ENCODE results near the gene ICAM1. TPM values are rescaled to one million over a fixed set of nuclear protein-coding genes. Genes with fewer than 3 reads are reported as not detected.

The ICAM1 gene
- total RNA-seq, 1 donor from 2014 or later: 0.80 TPM

- Histone ChIP-seq H3K27me3 (no peaks in the 10 kb centered on the region), H3K9me3 (ENCODE audit: low read depth) (no peaks in the 10 kb centered on the region), H2AFZ (replicated peaks) (no peak overlapping the region), H3K9ac (no peak overlapping the region), H3F3A (ENCODE audit: low read depth) (peaks cover 2% of the 10 kb centered on the region), H3K27ac (no peak overlapping the region), H3K4me2 (no peak overlapping the region), H4K20me1 (ENCODE audit: low read depth) (peaks cover 63% of the 10 kb centered on the region), H3K4me3 (no peak overlapping the region), H3K36me3 (peaks cover 9% of the 10 kb centered on the region), H3K4me1 (peaks cover 9% of the 10 kb centered on the region), H3K79me2 (ENCODE audit: low read depth) (peaks cover 41% of the 10 kb centered on the region)
- Mint-ChIP-seq H3K27me3 (ENCODE audit: insufficient read depth, low read depth) (peaks cover 6% of the 10 kb centered on the region), H3K27ac (no peak overlapping the region), H3K4me1 (peaks cover 12% of the 10 kb centered on the region), H3K9me3 (no peaks in the 10 kb centered on the region), H3K36me3 (peaks cover 4% of the 10 kb centered on the region), H3K4me3 (no peak overlapping the region)
- no peak for DNase-seq (ENCODE audit: low spot score)
- no peak for TF ChIP-seq CTCF (IDR thresholded peaks at IDR 0.05)
- TF ChIP-seq EZH2 (IDR thresholded peaks at IDR 0.05): no peak
- no peak for TF ChIP-seq EZH2phosphoT487 (IDR thresholded peaks at IDR 0.05)
Observed at GRCh38 chr19:10328558-10329429, 57.9 kb downstream of the ICAM1 start.

GRCh38 chr19:10329555-10329954 lies 58.6 kb downstream of the ICAM1 start:
- Histone ChIP-seq H3K4me2 (no peak overlapping the region), H3K27me3 (peaks cover 6% of the 10 kb centered on the region), H4K20me1 (ENCODE audit: low read depth) (peaks cover 61% of the 10 kb centered on the region), H3F3A (ENCODE audit: low read depth) (peaks cover 9% of the 10 kb centered on the region), H3K4me3 (no peak overlapping the region), H3K79me2 (ENCODE audit: low read depth) (peaks cover 41% of the 10 kb centered on the region), H3K27ac (no peak overlapping the region), H3K4me1 (peaks cover 15% of the 10 kb centered on the region), H3K9me3 (ENCODE audit: low read depth) (no peaks in the 10 kb centered on the region), H3K9ac (no peak overlapping the region), H2AFZ (replicated peaks) (no peak overlapping the region), H3K36me3 (peaks cover 9% of the 10 kb centered on the region)
- H3K27ac Mint-ChIP-seq: no peak overlapping the region
- H3K36me3 Mint-ChIP-seq: peaks cover 4% of the 10 kb centered on the region
- TF ChIP-seq EZH2phosphoT487 (IDR thresholded peaks at IDR 0.05) (no peak), CTCF (IDR thresholded peaks at IDR 0.05) (no peak), EZH2 (IDR thresholded peaks at IDR 0.05) (no peak)
- H3K4me1 Mint-ChIP-seq: peaks cover 18% of the 10 kb centered on the region
- H3K27me3 Mint-ChIP-seq (ENCODE audit: insufficient read depth, low read depth): peaks cover 6% of the 10 kb centered on the region
- H3K4me3 Mint-ChIP-seq: no peak overlapping the region
- H3K9me3 Mint-ChIP-seq: no peaks in the 10 kb centered on the region
- DNase-seq (ENCODE audit: low spot score): no peak

GRCh38 chr19:10332158-10332964 lies 61.4 kb downstream of the ICAM1 start:
- Histone ChIP-seq H4K20me1 (ENCODE audit: low read depth) (peaks cover 60% of the 10 kb centered on the region), H3K27ac (no peak overlapping the region), H3K79me2 (ENCODE audit: low read depth) (peaks cover 41% of the 10 kb centered on the region), H3K4me2 (peak overlapping the region; percentile 90), H3K9ac (peak overlapping the region; percentile 81), H3K36me3 (no peaks in the 10 kb centered on the region), H3K4me1 (peaks cover 16% of the 10 kb centered on the region), H3F3A (ENCODE audit: low read depth) (peaks cover 10% of the 10 kb centered on the region), H3K27me3 (peaks cover 7% of the 10 kb centered on the region), H2AFZ (replicated peaks) (no peak overlapping the region), H3K4me3 (peak overlapping the region; percentile 71), H3K9me3 (ENCODE audit: low read depth) (no peaks in the 10 kb centered on the region)
- peak overlapping the region; percentile 97 for H3K27ac Mint-ChIP-seq
- no peak for DNase-seq (ENCODE audit: low spot score)
- no peak for TF ChIP-seq CTCF (IDR thresholded peaks at IDR 0.05)
- no peak for TF ChIP-seq EZH2phosphoT487 (IDR thresholded peaks at IDR 0.05)
- no peak for TF ChIP-seq EZH2 (IDR thresholded peaks at IDR 0.05)
- peaks cover 7% of the 10 kb centered on the region for H3K27me3 Mint-ChIP-seq (ENCODE audit: insufficient read depth, low read depth)
- H3K36me3 Mint-ChIP-seq: peaks cover 4% of the 10 kb centered on the region
- no peaks in the 10 kb centered on the region for H3K9me3 Mint-ChIP-seq
- peak overlapping the region; percentile 98 for H3K4me3 Mint-ChIP-seq
- peaks cover 22% of the 10 kb centered on the region for H3K4me1 Mint-ChIP-seq

All from neural progenitor cell (in vitro differentiated cells).